Endothelial cell of umbilical vein (primary cell): ENCODE data around the gene MCC. TPM values are rescaled to one million over a fixed set of nuclear protein-coding genes. Genes with fewer than 3 reads are reported as not detected.

ENCODE experiments used
- BruUV-seq: library from RNA; stranded (reverse); fragments of 400-500 nt; replicated peaks from 2 replicates; lab custom pipeline; 2021; lab: Mats Ljungman, UMichigan
- CTCF ChIA-PET: fragments of 300-600, 350-600 bp; sonication (Branson Sonifier 250); formaldehyde crosslinking; loops from one replicate; lab custom pipeline; 2021; ENCODE audit warnings: antibody characterized with exemption, inconsistent platforms; lab: Charles Lee
- POLR2A ChIA-PET: fragments of 300-600, 350-600 bp; sonication (Branson Sonifier 250); formaldehyde crosslinking; loops from one replicate; lab custom pipeline; 2021; ENCODE audit warnings: antibody characterized with exemption, inconsistent platforms; lab: Charles Lee
- DNase-seq: peaks from one replicate; pipeline ENCODE4 v3.0.0-alpha.2; 2011; ENCODE audit warnings: low read depth, low spot score
- FAIRE-seq: peaks from 2 replicates; lab custom pipeline; 2011; peaks lifted over from hg19 to GRCh38; lab: Jason Lieb, UNC
- H2AFZ ChIP-seq: 2 replicates; pipeline ENCODE4 v1.6.0; 2012; ENCODE audit warnings: low read depth, low read length, control low read depth, inconsistent platforms
- H3K27ac ChIP-seq: 2 replicates; pipeline ENCODE4 v1.5.1; 2011; ENCODE audit warnings: low read depth, mild to moderate bottlenecking, control low read depth, low read length, moderate library complexity; ENCODE audit not compliant: insufficient read depth
- H3K27me3 ChIP-seq, 2 experiments: 2 replicates each; pipeline versions ENCODE4 v1.6.0 to v1.6.1; 2011; ENCODE audit warnings: low read length in 2 of 2, mixed read lengths in 1 of 2; ENCODE audit not compliant: control insufficient read depth in 2 of 2, insufficient read depth in 2 of 2
- H3K36me3 ChIP-seq, 2 experiments: 2 replicates in 1 of 2; 3 replicates in 1 of 2; pipeline ENCODE4 v1.5.1; 2011; ENCODE audit warnings: low read length in 2 of 2, mild to moderate bottlenecking in 1 of 2, moderate library complexity in 1 of 2; ENCODE audit not compliant: control insufficient read depth in 2 of 2, insufficient read depth in 2 of 2; ENCODE audit errors: extremely low read depth in 1 of 2
- H3K4me1 ChIP-seq: 3 replicates; pipeline ENCODE4 v1.5.1; 2011; ENCODE audit warnings: mild to moderate bottlenecking, low read length; ENCODE audit not compliant: control insufficient read depth, insufficient read depth; ENCODE audit errors: extremely low read depth
- H3K4me2 ChIP-seq: 2 replicates; pipeline ENCODE4 v1.6.1; 2011; ENCODE audit warnings: low read length, control low read depth, mixed read lengths; ENCODE audit not compliant: insufficient read depth
- H3K4me3 ChIP-seq, 3 experiments: fragments of 200-600 bp in 1 of 3; sonication (generic), shearing (Covaris generic) in 1 of 3; replicated peaks in 1 of 3; 2 replicates each; pipeline ENCODE4 v1.5.1; 2011 to 2016; ENCODE audit warnings: control low read depth in 3 of 3, low read length in 3 of 3, mild to moderate bottlenecking in 2 of 3, inconsistent platforms in 1 of 3, low read depth in 1 of 3, moderate library complexity in 1 of 3; ENCODE audit not compliant: insufficient read depth in 1 of 3
- H3K79me2 ChIP-seq: 2 replicates; pipeline ENCODE4 v1.6.0; 2012; ENCODE audit warnings: low read length, inconsistent platforms; ENCODE audit not compliant: control insufficient read depth, insufficient read depth
- H3K9ac ChIP-seq: replicated peaks from 2 replicates; pipeline ENCODE3; 2011; ENCODE audit warnings: low read length, control low read depth; ENCODE audit not compliant: insufficient read depth; ENCODE audit errors: extremely low read depth
- H3K9me1 ChIP-seq: replicated peaks from 3 replicates; pipeline ENCODE4 v1.6.0; 2011; ENCODE audit warnings: mild to moderate bottlenecking, low read length; ENCODE audit not compliant: control insufficient read depth, insufficient read depth; ENCODE audit errors: extremely low read depth
- H3K9me3 ChIP-seq: replicated peaks from 2 replicates; pipeline ENCODE4 v1.5.1; 2012; ENCODE audit warnings: low read length, inconsistent platforms; ENCODE audit not compliant: control insufficient read depth, insufficient read depth
- H4K20me1 ChIP-seq: replicated peaks from 2 replicates; pipeline ENCODE3; 2011; ENCODE audit warnings: mild to moderate bottlenecking, low read length; ENCODE audit not compliant: control insufficient read depth, insufficient read depth; ENCODE audit errors: extremely low read depth
- EZH2 ChIP-seq: IDR thresholded peaks from 2 replicates; pipeline ENCODE4 v1.6.1; 2012; ENCODE audit warnings: borderline replicate concordance, low read depth, mild to moderate bottlenecking, moderate library complexity, low read length, inconsistent platforms; ENCODE audit not compliant: severe bottlenecking
- FOS ChIP-seq: IDR thresholded peaks from 2 replicates; pipeline ENCODE4 v1.6.1; 2011; ENCODE audit warnings: mild to moderate bottlenecking, low read length, moderate library complexity, borderline replicate concordance; ENCODE audit not compliant: insufficient read depth
- GATA2 ChIP-seq: IDR thresholded peaks from 2 replicates; pipeline ENCODE4 v1.7.0; 2011; ENCODE audit warnings: low read depth, mild to moderate bottlenecking, moderate library complexity, mixed read lengths, low read length; ENCODE audit not compliant: insufficient read length, insufficient read depth
- JUN ChIP-seq: IDR thresholded peaks from 2 replicates; pipeline ENCODE4 v1.6.1; 2011; ENCODE audit warnings: borderline replicate concordance, low read depth; ENCODE audit not compliant: insufficient read length, insufficient read depth
- MAX ChIP-seq: IDR thresholded peaks from 2 replicates; pipeline ENCODE4 v1.6.1; 2011; ENCODE audit not compliant: insufficient read depth, insufficient read length
- MYC ChIP-seq: IDR thresholded peaks from one replicate; pipeline ENCODE4 v1.6.1; 2011; ENCODE audit warnings: mild to moderate bottlenecking, low read depth, low read length
- POLR2A ChIP-seq: IDR thresholded peaks from 2 replicates; pipeline ENCODE4 v1.6.1; 2012; ENCODE audit warnings: low read depth, mild to moderate bottlenecking, control low read depth, low read length
- POLR2AphosphoS5 ChIP-seq: IDR thresholded peaks from 2 replicates; pipeline ENCODE4 v1.6.1; 2012; ENCODE audit warnings: low read depth, mild to moderate bottlenecking, control low read depth, low read length, moderate library complexity; ENCODE audit not compliant: insufficient read depth
- dilution Hi-C: fragments of 300-500 bp; cut with MboI; formaldehyde crosslinking; loops from one replicate; pipeline ENCODE4 v1.15.0; 2019; ENCODE audit warnings: low sequenced_read_pairs; ENCODE audit not compliant: extremely low pct_ligation_motif_present
- intact Hi-C: fragments of 100-400 bp; cut with micrococcal nuclease; formaldehyde crosslinking; loops from one replicate; pipeline ENCODE4 v1.10.0; 2022
- polyA plus RNA-seq, 4 experiments: library from polyadenylated mRNA; depleted of rRNA in 3 of 4; stranded (reverse) in 3 of 4; unstranded in 1 of 4; fragments of >200 nt; gene quantifications; 2 replicates each; pipeline versions ENCODE4 v1.2.1 to v1.2.3, GENCODE V29; 2011 to 2012; ENCODE audit warnings: missing spikeins in 1 of 4
- total RNA-seq: library from RNA; stranded (reverse); gene quantifications from 2 replicates; pipeline ENCODE4 v1.2.3, GENCODE V29; 2021
- TF ChIP-seq, protein P1 (sequence below), 2 donors: IDR thresholded peaks; 1 replicate in 1 of 2; 2 replicates in 1 of 2; pipeline ENCODE4 v1.5.1; 2011; ENCODE audit warnings: low read length in 2 of 2, mild to moderate bottlenecking in 2 of 2, moderate library complexity in 2 of 2, control low read depth in 1 of 2, inconsistent platforms in 1 of 2, low read depth in 1 of 2; ENCODE audit not compliant: insufficient read depth in 1 of 2; ENCODE audit errors: extremely low read depth in 1 of 2

The MCC gene
- total and polyA plus RNA-seq, 2 donors (not counting 3 experiments of a cell fraction or from before 2014, with no cell fraction given): 6.9 to 27.5 TPM

DNA sequence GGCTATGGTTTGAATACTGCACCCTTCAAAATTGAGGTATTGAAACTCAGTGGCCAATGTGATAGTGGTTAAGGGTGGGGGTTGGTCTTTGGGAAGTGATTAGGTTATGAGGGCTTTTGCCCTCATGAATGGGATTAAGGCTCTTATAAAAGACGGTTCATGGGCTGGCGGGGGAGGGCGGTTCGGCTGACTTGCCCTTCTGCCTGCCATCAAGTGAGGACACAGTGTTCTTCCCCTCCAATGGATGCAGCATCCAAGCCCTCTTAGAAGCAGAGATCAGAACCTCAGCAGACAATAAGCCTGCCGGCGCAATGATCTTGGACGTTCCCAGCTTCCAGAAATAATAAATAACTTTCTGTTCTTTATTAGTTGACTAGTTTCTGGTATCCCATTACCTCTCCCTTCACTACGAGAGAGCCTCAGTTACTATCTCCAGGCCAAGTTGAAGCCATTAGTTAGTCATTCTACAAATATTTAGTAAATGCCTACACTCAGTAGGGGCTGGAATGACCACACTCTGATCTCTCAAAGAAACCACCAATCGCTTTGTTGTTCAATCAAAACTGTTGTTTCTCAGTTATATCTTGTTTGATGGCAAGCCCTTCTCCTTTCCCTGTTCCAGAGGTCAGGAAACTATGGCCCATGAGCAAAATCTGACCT is 272.7 kb downstream of the MCC start:
- Histone ChIP-seq H3K9ac (no peak overlapping the region), H3K79me2 (no peaks in the 10 kb centered on the region), H2AFZ (no peak overlapping the region), H3K27ac (no peak overlapping the region), H3K9me3 (no peaks in the 10 kb centered on the region), H3K4me1 (peaks cover 15% of the 10 kb centered on the region), H3K27me3 (no peaks in the 10 kb centered on the region), H3K9me1 (no peaks in the 10 kb centered on the region), H4K20me1 (no peaks in the 10 kb centered on the region), H3K4me2 (no peak overlapping the region), H3K36me3 (no peaks in the 10 kb centered on the region), H3K4me3 (no peak overlapping the region)
- no peak for DNase-seq
- no peak for FAIRE-seq
- no TSS peak for BruUV-seq
- ChIA-PET CTCF (no interaction called here), POLR2A (no interaction called here)
- intact Hi-C loops (no loop called here), dilution Hi-C loops (no loop called here)
- TF ChIP-seq MAX: no peak
- TF ChIP-seq EZH2: no peak
- no peak for TF ChIP-seq MYC
- TF ChIP-seq, protein P1, sequence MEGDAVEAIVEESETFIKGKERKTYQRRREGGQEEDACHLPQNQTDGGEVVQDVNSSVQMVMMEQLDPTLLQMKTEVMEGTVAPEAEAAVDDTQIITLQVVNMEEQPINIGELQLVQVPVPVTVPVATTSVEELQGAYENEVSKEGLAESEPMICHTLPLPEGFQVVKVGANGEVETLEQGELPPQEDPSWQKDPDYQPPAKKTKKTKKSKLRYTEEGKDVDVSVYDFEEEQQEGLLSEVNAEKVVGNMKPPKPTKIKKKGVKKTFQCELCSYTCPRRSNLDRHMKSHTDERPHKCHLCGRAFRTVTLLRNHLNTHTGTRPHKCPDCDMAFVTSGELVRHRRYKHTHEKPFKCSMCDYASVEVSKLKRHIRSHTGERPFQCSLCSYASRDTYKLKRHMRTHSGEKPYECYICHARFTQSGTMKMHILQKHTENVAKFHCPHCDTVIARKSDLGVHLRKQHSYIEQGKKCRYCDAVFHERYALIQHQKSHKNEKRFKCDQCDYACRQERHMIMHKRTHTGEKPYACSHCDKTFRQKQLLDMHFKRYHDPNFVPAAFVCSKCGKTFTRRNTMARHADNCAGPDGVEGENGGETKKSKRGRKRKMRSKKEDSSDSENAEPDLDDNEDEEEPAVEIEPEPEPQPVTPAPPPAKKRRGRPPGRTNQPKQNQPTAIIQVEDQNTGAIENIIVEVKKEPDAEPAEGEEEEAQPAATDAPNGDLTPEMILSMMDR (IDR thresholded peaks at IDR 0.05; ENCODE audit: extremely low read depth in 1 of 2, insufficient read depth in 1 of 2, low read depth in 1 of 2, low read length in 2 of 2): no peak
- TF ChIP-seq FOS: no peak
- TF ChIP-seq JUN: no peak
- no peak for TF ChIP-seq GATA2
- TF ChIP-seq POLR2A: no peak
- TF ChIP-seq POLR2AphosphoS5: no peak
